Measurements from ENCODE around the gene TMEM255B. TPM values are rescaled to one million over a fixed set of nuclear protein-coding genes. Genes with fewer than 3 reads are reported as not detected.

Gene TMEM255B
- total RNA-seq, 1 donor = 0.43 TPM

GRCh38 chr13:113856716-113857065, 97.7 kb downstream of the TMEM255B start:
- TF ChIP-seq CTCF (IDR thresholded peaks at IDR 0.05; ENCODE audit: insufficient read depth, low read depth, low read length) = no peak
- no peak overlapping the region for H3K4me3 ChIP-seq (ENCODE audit: low read depth, low read length)
- DNase-seq (ENCODE audit: low read depth) = peak; percentile 71

GRCh38 chr13:113857531-113858195, 98.6 kb downstream of the TMEM255B start:
- no peak for TF ChIP-seq CTCF (IDR thresholded peaks at IDR 0.05; ENCODE audit: insufficient read depth, low read depth, low read length)
- no peak overlapping the region for H3K4me3 ChIP-seq (ENCODE audit: low read depth, low read length)
- no peak for DNase-seq (ENCODE audit: low read depth)

GRCh38 chr13:113859311-113860050, 100.5 kb downstream of the TMEM255B start:
- H3K4me3 ChIP-seq (ENCODE audit: low read depth, low read length) = no peak overlapping the region
- no peak for DNase-seq (ENCODE audit: low read depth)
- no peak for TF ChIP-seq CTCF (IDR thresholded peaks at IDR 0.05; ENCODE audit: insufficient read depth, low read depth, low read length)

- TF ChIP-seq CTCF (IDR thresholded peaks at IDR 0.05; ENCODE audit: insufficient read depth, low read depth, low read length) = no peak
- DNase-seq (ENCODE audit: low read depth) = no peak
- peak overlapping the region; percentile 5 for H3K4me3 ChIP-seq (ENCODE audit: low read depth, low read length)
Observed at GRCh38 chr13:113860051-113860664, 101.1 kb downstream of the TMEM255B start.

GRCh38 chr13:113860665-113861432, 101.8 kb downstream of the TMEM255B start:
- no peak for TF ChIP-seq CTCF (IDR thresholded peaks at IDR 0.05; ENCODE audit: insufficient read depth, low read depth, low read length)
- H3K4me3 ChIP-seq (ENCODE audit: low read depth, low read length) = peak overlapping the region; percentile 88
- peak; percentile 48 for DNase-seq (ENCODE audit: low read depth)

GRCh38 chr13:113861433-113862030, 102.5 kb downstream of the TMEM255B start:
- peak overlapping the region; percentile 88 for H3K4me3 ChIP-seq (ENCODE audit: low read depth, low read length)
- no peak for DNase-seq (ENCODE audit: low read depth)
- TF ChIP-seq CTCF (IDR thresholded peaks at IDR 0.05; ENCODE audit: insufficient read depth, low read depth, low read length) = no peak

Measured in fibroblast of villous mesenchyme (primary cell).